Panc1 (cell line): Measurements from ENCODE around the gene TSPAN33. TPM values are rescaled to one million over a fixed set of nuclear protein-coding genes. Genes with fewer than 3 reads are reported as not detected.

ENCODE experiments used
- ATAC-seq: fragments of 200-7000 bp; cut with Tn5 transposase; 2 replicates; pipeline ENCODE4 v1.9.1; 2020; ENCODE audit warnings: mild to moderate bottlenecking, moderate library complexity
- BruUV-seq: library from RNA; stranded (reverse); fragments of 400-500 nt; replicated peaks from 2 replicates; lab custom pipeline; 2021; lab: Mats Ljungman, UMichigan
- CTCF ChIA-PET: fragments of 300-600 bp; sonication (Branson Sonifier 250); formaldehyde crosslinking; loops from one replicate; lab custom pipeline; 2022; ENCODE audit warnings: antibody characterized with exemption; lab: Charles Lee
- POLR2A ChIA-PET: fragments of 300-600 bp; sonication (Branson Sonifier 250); formaldehyde crosslinking; loops from one replicate; lab custom pipeline; 2022; ENCODE audit warnings: antibody characterized with exemption; lab: Charles Lee
- DNase-seq: peaks from one replicate; pipeline ENCODE4 v3.0.0-alpha.2; 2010; ENCODE audit warnings: low read depth, low spot score
- H3K27ac ChIP-seq: 2 replicates; pipeline ENCODE4 v1.5.1; 2011; ENCODE audit warnings: mild to moderate bottlenecking, low read length, inconsistent platforms
- H3K27me3 ChIP-seq: fragments of 200-500 bp; sonication (Bioruptor generic); 2 replicates; pipeline ENCODE4 v1.6.0; 2014; ENCODE audit warnings: low read length, inconsistent platforms; ENCODE audit not compliant: control insufficient read depth, insufficient read depth
- H3K36me3 ChIP-seq: fragments of 200-500 bp; sonication (Bioruptor generic); 2 replicates; pipeline ENCODE4 v1.5.1; 2014; ENCODE audit warnings: inconsistent platforms, mild to moderate bottlenecking, low read length, moderate library complexity; ENCODE audit not compliant: control insufficient read depth, insufficient read depth
- H3K4me1 ChIP-seq: 2 replicates; pipeline ENCODE4 v1.5.1; 2011; ENCODE audit warnings: inconsistent platforms, mild to moderate bottlenecking, low read length, moderate library complexity; ENCODE audit not compliant: control insufficient read depth, insufficient read depth
- H3K4me3 ChIP-seq, 2 experiments: 2 replicates each; pipeline ENCODE4 v1.5.1; 2011 to 2012; ENCODE audit warnings: low read depth in 2 of 2, low read length in 2 of 2, mild to moderate bottlenecking in 2 of 2, inconsistent platforms in 1 of 2, moderate library complexity in 1 of 2
- H3K9me3 ChIP-seq: fragments of 200-500 bp; sonication (Bioruptor generic); 2 replicates; pipeline ENCODE4 v1.5.1; 2014; ENCODE audit warnings: low read depth, mild to moderate bottlenecking, inconsistent platforms, low read length, moderate library complexity; ENCODE audit not compliant: control insufficient read depth, insufficient read depth
- CTCF ChIP-seq: fragments of 450-650 bp; IDR thresholded peaks from 2 replicates; pipeline ENCODE4 v1.5.1; 2017; ENCODE audit warnings: mild to moderate bottlenecking
- POLR2AphosphoS5 ChIP-seq: IDR thresholded peaks from 2 replicates; pipeline ENCODE4 v1.6.1; 2012; ENCODE audit warnings: mild to moderate bottlenecking, low read depth, low read length, moderate library complexity
- REST ChIP-seq, 2 experiments: IDR thresholded peaks; 2 replicates each; pipeline ENCODE4 v1.6.1; 2011 to 2012; ENCODE audit warnings: low read depth in 2 of 2, control low read depth in 1 of 2, low read length in 1 of 2, mild to moderate bottlenecking in 1 of 2, moderate library complexity in 1 of 2; ENCODE audit not compliant: insufficient read depth in 1 of 2
- SIN3A ChIP-seq: IDR thresholded peaks from 2 replicates; pipeline ENCODE4 v1.6.1; 2012; ENCODE audit warnings: low read depth, mild to moderate bottlenecking, low read length, moderate library complexity, borderline replicate concordance; ENCODE audit not compliant: insufficient read depth
- TCF7L2 ChIP-seq: IDR thresholded peaks from 2 replicates; pipeline ENCODE4 v1.6.1; 2011; ENCODE audit warnings: mild to moderate bottlenecking, low read depth, low read length, inconsistent platforms
- in situ Hi-C: cut with HindIII; loops from 2 replicates; pipeline ENCODE4 v1.10.0; 2016; ENCODE audit warnings: low sequenced_read_pairs, low pct_unique_long_range_greater_than_20kb
- intact Hi-C: fragments of 100-400 bp; cut with micrococcal nuclease; formaldehyde crosslinking; loops from one replicate; pipeline ENCODE4 v1.10.0; 2022; ENCODE audit not compliant: unreplicated experiment
- total RNA-seq: library from RNA; stranded (reverse); gene quantifications from one replicate; pipeline ENCODE4 v1.2.1, GENCODE V29; 2021; ENCODE audit not compliant: unreplicated experiment

Gene TSPAN33
- total RNA-seq, 1 experiment from 2014 or later, result 5.4 TPM

GRCh38 chr7:129167817-129168216, 23.3 kb downstream of the TSPAN33 start:
- H3K9me3 ChIP-seq, result no peaks in the 10 kb centered on the region
- DNase-seq (no peak), ATAC-seq (no peak)
- no peaks in the 10 kb centered on the region for H3K36me3 ChIP-seq
- BruUV-seq, result no TSS peak
- no peaks in the 10 kb centered on the region; the same call in 1 of the 2 replicates for H3K4me1 ChIP-seq
- no peaks in the 10 kb centered on the region for H3K27me3 ChIP-seq
- intact Hi-C loops, result no loop called here
- no peak for TF ChIP-seq TCF7L2
- no peak for TF ChIP-seq CTCF
- no peak for TF ChIP-seq REST (IDR thresholded peaks at IDR 0.05; ENCODE audit: insufficient read depth in 1 of 2, low read depth in 2 of 2, low read length in 1 of 2)
- no peak for TF ChIP-seq POLR2AphosphoS5
- no peak for TF ChIP-seq SIN3A
- CTCF ChIA-PET, result no interaction called here
- POLR2A ChIA-PET, result no interaction called here
- in situ Hi-C loops, result no loop called here
- H3K4me3 ChIP-seq, result no peak overlapping the region
- no peak overlapping the region for H3K27ac ChIP-seq

DNA sequence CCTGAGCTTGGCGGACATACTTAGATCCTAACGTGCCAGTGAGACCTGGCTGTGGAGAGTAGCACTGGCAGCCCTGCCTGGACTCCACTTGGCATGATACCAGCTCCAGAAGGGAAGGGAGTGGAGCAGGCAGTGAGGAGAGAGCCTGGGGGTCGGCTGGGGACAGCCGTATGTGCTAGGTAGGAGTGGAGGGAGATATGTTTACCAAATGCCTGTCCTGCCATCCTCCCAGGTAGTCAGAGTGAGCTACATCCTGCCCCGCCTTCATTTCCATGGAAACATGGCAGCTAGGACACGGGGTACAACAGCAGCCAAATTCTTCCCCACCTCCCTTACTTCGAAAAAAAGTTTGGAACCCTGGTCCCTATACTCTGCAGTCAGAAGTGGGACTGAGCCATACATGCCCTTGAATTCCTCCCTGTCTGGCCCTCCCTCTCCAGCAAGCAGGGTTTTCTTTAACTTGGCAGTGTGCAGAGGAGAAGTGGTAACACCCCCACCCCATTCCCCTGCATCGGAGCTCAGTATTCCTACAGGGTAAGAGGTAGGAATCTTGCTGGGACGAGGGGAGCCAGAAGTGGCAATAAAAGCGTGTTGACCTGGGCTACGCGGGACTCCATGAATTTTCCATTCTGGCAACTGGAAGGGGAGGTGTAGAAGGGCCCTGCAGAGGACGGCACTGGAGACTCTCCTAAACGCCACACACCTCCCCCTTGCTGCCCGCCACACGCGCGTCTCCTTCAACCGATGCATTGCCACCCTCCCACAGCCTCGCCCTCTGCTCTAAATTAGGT, 23.9 kb downstream of the TSPAN33 start:
- ChIA-PET POLR2A (no interaction called here), CTCF (no interaction called here)
- Histone ChIP-seq H3K4me3 (no peak overlapping the region), H3K27ac (no peak overlapping the region), H3K9me3 (no peaks in the 10 kb centered on the region), H3K27me3 (no peaks in the 10 kb centered on the region), H3K36me3 (no peaks in the 10 kb centered on the region), H3K4me1 (no peaks in the 10 kb centered on the region; the same call in 1 of the 2 replicates)
- DNase-seq (no peak), ATAC-seq (no peak)
- TF ChIP-seq CTCF (no peak), POLR2AphosphoS5 (no peak), TCF7L2 (no peak), REST (IDR thresholded peaks at IDR 0.05; ENCODE audit: insufficient read depth in 1 of 2, low read depth in 2 of 2, low read length in 1 of 2) (no peak), SIN3A (no peak)
- intact Hi-C loops, result no loop called here
- no TSS peak for BruUV-seq
- in situ Hi-C loops, result no loop called here
